Mesothelial cell of epicardium (in vitro differentiated cells): ENCODE measurements around the gene RAPGEF1. TPM values are rescaled to one million over a fixed set of nuclear protein-coding genes. Genes with fewer than 3 reads are reported as not detected.
A peak's percentile ranks its signal among the peaks of the same experiment; 100 is the strongest.

Experiments
- DNase-seq, 2 experiments: peaks; one replicate each; pipeline ENCODE4 v3.0.0; 2021; ENCODE audit warnings: low spot score in 2 of 2; ENCODE audit not compliant: unreplicated experiment in 2 of 2
- H3K27ac Mint-ChIP-seq: 2 replicates; pipeline ENCODE4 v1.8.0; 2021; ENCODE audit warnings: mixed read lengths
- H3K27me3 Mint-ChIP-seq: 2 replicates; pipeline ENCODE4 v1.8.0; 2021; ENCODE audit warnings: low read depth, mixed read lengths
- H3K36me3 Mint-ChIP-seq: 2 replicates; pipeline ENCODE4 v1.8.0; 2021; ENCODE audit warnings: mixed read lengths
- H3K4me1 Mint-ChIP-seq: 2 replicates; pipeline ENCODE4 v1.8.0; 2021; ENCODE audit warnings: mixed read lengths
- H3K4me3 Mint-ChIP-seq: 2 replicates; pipeline ENCODE4 v1.8.0; 2021; ENCODE audit warnings: mild to moderate bottlenecking, moderate library complexity, mixed read lengths
- H3K9me3 Mint-ChIP-seq: 2 replicates; pipeline ENCODE4 v1.8.0; 2021; ENCODE audit warnings: mixed read lengths
- CTCF ChIP-seq: fragments of 200-600 bp; sonication (generic); IDR thresholded peaks from one replicate; pipeline ENCODE4 v1.5.0; 2021; ENCODE audit warnings: antibody characterized with exemption; ENCODE audit not compliant: unreplicated experiment
- total RNA-seq: library from RNA; stranded (reverse); gene quantifications from 3 replicates; pipeline ENCODE4 v1.2.1, GENCODE V29; 2021

RAPGEF1 gene
- total RNA-seq, 1 donor from 2014 or later: 50.4 TPM

GRCh38 chr9:131731644-131732043 is 8.2 kb downstream of the RAPGEF1 start:
- peaks cover 2% of the 10 kb centered on the region for H3K36me3 Mint-ChIP-seq

GRCh38 chr9:131731237-131731636 is 8.6 kb downstream of the RAPGEF1 start:
- Mint-ChIP-seq H3K4me3 (no peak overlapping the region), H3K27ac (no peak overlapping the region)

More at GRCh38 chr9:131731644-131732043, 8.2 kb downstream of the RAPGEF1 start:
- no peak overlapping the region for H3K27ac Mint-ChIP-seq
- no peak for TF ChIP-seq CTCF
- no peaks in the 10 kb centered on the region for H3K9me3 Mint-ChIP-seq
- H3K4me3 Mint-ChIP-seq: no peak overlapping the region
- peaks cover 59% of the 10 kb centered on the region for H3K4me1 Mint-ChIP-seq
- DNase-seq: no peak
- H3K27me3 Mint-ChIP-seq: no peaks in the 10 kb centered on the region

GRCh38 chr9:131728961-131729360 is 10.9 kb downstream of the RAPGEF1 start:
- TF ChIP-seq CTCF: no peak
- Mint-ChIP-seq H3K36me3 (peaks cover 12% of the 10 kb centered on the region), H3K9me3 (no peaks in the 10 kb centered on the region), H3K27ac (no peak overlapping the region), H3K4me1 (peaks cover 33% of the 10 kb centered on the region), H3K4me3 (no peak overlapping the region), H3K27me3 (no peaks in the 10 kb centered on the region)
- DNase-seq: no peak

More at GRCh38 chr9:131731237-131731636, 8.6 kb downstream of the RAPGEF1 start:
- H3K36me3 Mint-ChIP-seq: peaks cover 2% of the 10 kb centered on the region
- H3K9me3 Mint-ChIP-seq: no peaks in the 10 kb centered on the region
- H3K27me3 Mint-ChIP-seq: no peaks in the 10 kb centered on the region
- no peak for TF ChIP-seq CTCF
- peaks cover 55% of the 10 kb centered on the region for H3K4me1 Mint-ChIP-seq
- no peak for DNase-seq

- peak overlapping the region; percentile 59 for H3K27ac Mint-ChIP-seq
- H3K4me1 Mint-ChIP-seq: peaks cover 29% of the 10 kb centered on the region
Observed at GRCh38 chr9:131728546-131728910, 11.3 kb downstream of the RAPGEF1 start.

GRCh38 chr9:131727795-131728545 is 11.9 kb downstream of the RAPGEF1 start:
- H3K27ac Mint-ChIP-seq: peak overlapping the region; percentile 59
- H3K36me3 Mint-ChIP-seq: peaks cover 17% of the 10 kb centered on the region
- H3K4me1 Mint-ChIP-seq: peaks cover 26% of the 10 kb centered on the region
- DNase-seq: no peak
- no peak overlapping the region for H3K4me3 Mint-ChIP-seq
- TF ChIP-seq CTCF: no peak
- H3K27me3 Mint-ChIP-seq: no peaks in the 10 kb centered on the region
- no peaks in the 10 kb centered on the region for H3K9me3 Mint-ChIP-seq

More at GRCh38 chr9:131728546-131728910, 11.3 kb downstream of the RAPGEF1 start:
- no peak for DNase-seq
- Mint-ChIP-seq H3K4me3 (no peak overlapping the region), H3K9me3 (no peaks in the 10 kb centered on the region), H3K27me3 (no peaks in the 10 kb centered on the region), H3K36me3 (peaks cover 13% of the 10 kb centered on the region)
- TF ChIP-seq CTCF: no peak
